Measurements from ENCODE around the gene SLC38A3. TPM values are rescaled to one million over a fixed set of nuclear protein-coding genes. Genes with fewer than 3 reads are reported as not detected.

The SLC38A3 gene
- total and polyA plus RNA-seq, 11 donors = 1.0 to 14.8 (median 8.4) TPM

- DNase-seq (no peak), ATAC-seq (no peak)
- intact Hi-C loops (cut with DNase I) = loop anchor here in 1 of 10 donors (5.0 kb wide), 1 partner anchor 143 kb away; no protein-coding TSS in a partner anchor
- Histone ChIP-seq H3K9me3 (no peaks in the 10 kb centered on the region), H3K4me1 (peaks cover 0 to 77% (median 50%) of the 10 kb centered on the region in 12 donors), H3K27ac (peak overlapping the region; percentile 41 to 100 (median 92)), H3K4me3 (peak overlapping the region in 2 of 12 donors; percentile 3 to 69), H3K36me3 (no peaks in the 10 kb centered on the region), H3K27me3 (peaks cover 0 to 12% (median 0%) of the 10 kb centered on the region in 9 donors)
- TF ChIP-seq CTCF (IDR thresholded peaks at IDR 0.05) (no peak), POLR2A (IDR thresholded peaks at IDR 0.05) (no peak)
- 56 to 63% (median 62%) methylated on average over 1 of the region's 1 CpG for whole genome bisulfite sequencing, 4 donors
Measured at GRCh38 chr3:50265571-50265970, 60.5 kb downstream of the SLC38A3 start.

GRCh38 chr3:50266017-50266416 is 60.9 kb downstream of the SLC38A3 start:
- peak overlapping the region in 5 of 12 donors; percentile 54 to 71 (median 69) for H3K4me3 ChIP-seq
- WGBS, 4 donors = 82 to 91% (median 85%) methylated on average over 4 to 6 of the region's 6 CpGs
- H3K9me3 ChIP-seq = no peaks in the 10 kb centered on the region
- TF ChIP-seq CTCF (IDR thresholded peaks at IDR 0.05) = no peak
- TF ChIP-seq POLR2A (IDR thresholded peaks at IDR 0.05) = no peak
- intact Hi-C loops (cut with DNase I) = loop anchor here in 1 of 10 donors (5.0 kb wide), 1 partner anchor 144 kb away; no protein-coding TSS in a partner anchor
- no peaks in the 10 kb centered on the region for H3K36me3 ChIP-seq
- peak overlapping the region; percentile 68 to 100 (median 92) for H3K27ac ChIP-seq
- DNase-seq = peak in 1 of 5 donors; percentile 24
- no peak for ATAC-seq
- H3K4me1 ChIP-seq = peaks cover 0 to 72% (median 46%) of the 10 kb centered on the region in 12 donors
- H3K27me3 ChIP-seq = peaks cover 0 to 12% (median 0%) of the 10 kb centered on the region in 9 donors

GRCh38 chr3:50266836-50267235 is 61.8 kb downstream of the SLC38A3 start:
- H3K4me3 ChIP-seq = peak overlapping the region; percentile 13 to 71 (median 58)
- no peaks in the 10 kb centered on the region for H3K36me3 ChIP-seq
- intact Hi-C loops (cut with DNase I) = loop anchor here in 1 of 10 donors (5.0 kb wide), 1 partner anchor 145 kb away; no protein-coding TSS in a partner anchor
- DNase-seq = no peak
- H3K27ac ChIP-seq = peak overlapping the region; percentile 81 to 100 (median 92)
- no peak for TF ChIP-seq POLR2A (IDR thresholded peaks at IDR 0.05)
- TF ChIP-seq CTCF (IDR thresholded peaks at IDR 0.05) = no peak
- H3K4me1 ChIP-seq = peaks cover 0 to 65% (median 42%) of the 10 kb centered on the region in 12 donors
- H3K9me3 ChIP-seq = no peaks in the 10 kb centered on the region
- H3K27me3 ChIP-seq = peaks cover 0 to 12% (median 0%) of the 10 kb centered on the region in 9 donors
- WGBS, 4 donors = 51 to 73% (median 61%) methylated on average over 4 to 7 of the region's 7 CpGs
- ATAC-seq = no peak

- intact Hi-C loops (cut with DNase I) = loop anchor here in 1 of 10 donors (5.0 kb wide), 1 partner anchor 145 kb away; no protein-coding TSS in a partner anchor
- WGBS, 4 donors = 8 to 13% (median 9%) methylated on average over 18 to 22 of the region's 22 CpGs
- TF ChIP-seq POLR2A (IDR thresholded peaks at IDR 0.05) (peak in 1 of 2 donors; percentile 44), CTCF (IDR thresholded peaks at IDR 0.05) (no peak)
- Histone ChIP-seq H3K4me3 (peak overlapping the region; percentile 13 to 71 (median 58)), H3K36me3 (no peaks in the 10 kb centered on the region), H3K27ac (peak overlapping the region; percentile 81 to 100 (median 92)), H3K27me3 (peaks cover 0 to 12% (median 0%) of the 10 kb centered on the region in 9 donors), H3K9me3 (no peaks in the 10 kb centered on the region), H3K4me1 (peaks cover 0 to 65% (median 42%) of the 10 kb centered on the region in 12 donors)
- ATAC-seq (peak; percentile 28 to 67 (median 63)), DNase-seq (peak; percentile 76 to 89 (median 81))
Measured at GRCh38 chr3:50267280-50267913, 62.3 kb downstream of the SLC38A3 start.
